Uterus (tissue), 4 donors: ENCODE data around the gene PAOX. TPM values are rescaled to one million over a fixed set of nuclear protein-coding genes. Genes with fewer than 3 reads are reported as not detected.
"Not testable (repeated sequence)": the region's sequence is repeated elsewhere in the genome, so short reads cannot be mapped to it uniquely, and the experiment has no call there.

ENCODE experiments used
- DNase-seq, 2 donors: peaks; one replicate each; pipeline ENCODE4 v3.0.0-alpha.2; 2019 to 2020
- H3K27ac ChIP-seq, 2 donors: fragments of 200-600 bp; sonication (generic); 1 replicate in 1 of 2; 2 replicates in 1 of 2; pipeline ENCODE4 v1.5.1; 2016 to 2018
- H3K27me3 ChIP-seq, 2 donors: fragments of 200-600 bp; sonication (generic); one replicate each; pipeline ENCODE4 v1.5.1; 2018 to 2019; ENCODE audit warnings: control low read depth in 1 of 2
- H3K36me3 ChIP-seq, 2 donors: fragments of 200-600 bp; sonication (generic); one replicate each; pipeline ENCODE4 v1.5.1; 2019; ENCODE audit warnings: control low read depth in 1 of 2
- H3K4me1 ChIP-seq, 2 donors: fragments of 200-600 bp; sonication (generic); one replicate each; pipeline ENCODE4 v1.5.1; 2018 to 2019; ENCODE audit warnings: control low read depth in 1 of 2
- H3K4me3 ChIP-seq, 2 donors: fragments of 200-600 bp; sonication (generic); 1 replicate in 1 of 2; 2 replicates in 1 of 2; pipeline ENCODE4 v1.5.1; 2018 to 2019; ENCODE audit warnings: mild to moderate bottlenecking in 1 of 2
- H3K9me3 ChIP-seq, 2 donors: fragments of 200-600 bp; sonication (generic); one replicate each; pipeline ENCODE4 v1.5.1; 2019; ENCODE audit warnings: control low read depth in 1 of 2
- POLR2A ChIP-seq, 2 donors: fragments of 450-650 bp; IDR thresholded peaks; one replicate each; pipeline ENCODE4 v1.6.1; 2016; ENCODE audit warnings: antibody characterized with exemption in 2 of 2, mild to moderate bottlenecking in 1 of 2, moderate library complexity in 1 of 2
- intact Hi-C: fragments of 100-400 bp; cut with DNase I; formaldehyde crosslinking; loops from one replicate; pipeline ENCODE4 v1.15.1; 2023; ENCODE audit warnings: low total_unique reads
- total RNA-seq, 4 donors: library from RNA; depleted of rRNA in 3 of 4; stranded (reverse); fragments of >200 nt in 3 of 4; gene quantifications; one replicate each; pipeline versions ENCODE4 v1.1.0 to v1.2.4, GENCODE V29; 2014 to 2023
- TF ChIP-seq, protein P1 (sequence below), 4 experiments: fragments of 200-600 bp in 2 of 4; fragments of 450-650 bp in 2 of 4; sonication (generic) in 2 of 4; IDR thresholded peaks; one replicate each; pipeline ENCODE4 v1.5.1; 2016 to 2019; ENCODE audit warnings: antibody characterized with exemption in 4 of 4, mild to moderate bottlenecking in 2 of 4, moderate library complexity in 1 of 4
- donor health status: DM: yes; HTN: yes; CAD: no.

PAOX gene
- total RNA-seq, 4 donors from 2014 or later, result 2.0 to 9.3 (median 6.7) TPM

DNA sequence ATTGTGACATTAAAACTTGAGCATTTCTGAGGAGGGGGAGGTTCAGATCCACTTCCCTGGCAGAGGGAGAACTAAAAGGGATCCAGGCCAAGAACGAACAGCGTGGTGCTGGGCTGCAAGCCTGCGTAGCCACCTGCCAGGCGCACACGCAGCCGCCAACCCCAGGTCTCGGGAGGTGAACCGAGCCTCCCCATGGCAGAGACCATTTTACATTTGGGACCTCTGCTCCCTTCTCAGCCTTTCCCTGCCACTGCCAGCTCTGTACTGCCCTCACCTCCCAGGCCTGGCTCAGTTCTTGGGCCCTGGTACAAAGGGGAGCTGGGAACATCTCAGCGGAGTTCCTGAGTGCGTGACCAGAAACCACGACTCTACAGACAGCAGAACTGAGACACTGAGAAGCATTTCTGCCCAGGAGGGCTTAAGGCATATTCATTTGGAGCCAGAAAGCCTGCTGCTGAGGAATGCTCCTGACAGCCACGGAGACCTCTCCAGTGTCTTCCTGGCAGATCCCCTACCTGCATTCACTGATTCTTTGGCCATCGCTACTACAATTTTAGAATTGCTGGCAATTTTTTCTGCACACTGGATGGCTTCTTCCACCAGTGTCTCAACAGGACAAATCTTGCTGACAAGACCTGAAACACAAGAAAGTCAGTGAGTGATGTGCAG lies 13.5 kb upstream of the PAOX start:
- Histone ChIP-seq H3K27ac (no peak overlapping the region), H3K36me3 (no peaks in the 10 kb centered on the region), H3K4me1 (no peaks in the 10 kb centered on the region), H3K9me3 (no peaks in the 10 kb centered on the region), H3K4me3 (no peak overlapping the region), H3K27me3 (no peaks in the 10 kb centered on the region)
- DNase-seq, result no peak
- TF ChIP-seq POLR2A (IDR thresholded peaks at IDR 0.05), result no peak
- TF ChIP-seq, protein P1, sequence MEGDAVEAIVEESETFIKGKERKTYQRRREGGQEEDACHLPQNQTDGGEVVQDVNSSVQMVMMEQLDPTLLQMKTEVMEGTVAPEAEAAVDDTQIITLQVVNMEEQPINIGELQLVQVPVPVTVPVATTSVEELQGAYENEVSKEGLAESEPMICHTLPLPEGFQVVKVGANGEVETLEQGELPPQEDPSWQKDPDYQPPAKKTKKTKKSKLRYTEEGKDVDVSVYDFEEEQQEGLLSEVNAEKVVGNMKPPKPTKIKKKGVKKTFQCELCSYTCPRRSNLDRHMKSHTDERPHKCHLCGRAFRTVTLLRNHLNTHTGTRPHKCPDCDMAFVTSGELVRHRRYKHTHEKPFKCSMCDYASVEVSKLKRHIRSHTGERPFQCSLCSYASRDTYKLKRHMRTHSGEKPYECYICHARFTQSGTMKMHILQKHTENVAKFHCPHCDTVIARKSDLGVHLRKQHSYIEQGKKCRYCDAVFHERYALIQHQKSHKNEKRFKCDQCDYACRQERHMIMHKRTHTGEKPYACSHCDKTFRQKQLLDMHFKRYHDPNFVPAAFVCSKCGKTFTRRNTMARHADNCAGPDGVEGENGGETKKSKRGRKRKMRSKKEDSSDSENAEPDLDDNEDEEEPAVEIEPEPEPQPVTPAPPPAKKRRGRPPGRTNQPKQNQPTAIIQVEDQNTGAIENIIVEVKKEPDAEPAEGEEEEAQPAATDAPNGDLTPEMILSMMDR (IDR thresholded peaks at IDR 0.05), result no peak
- intact Hi-C loops, result no loop called here

DNA sequence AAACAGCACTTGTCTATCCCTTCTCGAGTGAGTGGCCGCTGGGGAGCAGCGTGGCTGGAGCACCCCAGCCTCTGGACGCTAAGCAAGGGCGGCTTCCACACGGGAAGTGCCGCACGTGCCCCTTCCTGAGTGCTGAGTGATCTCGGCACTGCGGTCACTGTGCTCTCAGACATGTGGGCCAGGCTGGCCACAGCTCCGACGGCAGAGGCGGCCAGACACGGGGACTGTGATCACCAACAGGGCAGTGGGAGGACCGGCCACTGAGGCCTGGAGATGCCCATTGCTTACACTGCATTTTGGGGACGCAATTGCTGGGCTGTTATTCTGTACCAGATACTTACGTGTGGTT lies 13.0 kb upstream of the PAOX start:
- Histone ChIP-seq H3K4me3 (no peak overlapping the region), H3K4me1 (no peaks in the 10 kb centered on the region), H3K27ac (no peak overlapping the region), H3K9me3 (no peaks in the 10 kb centered on the region), H3K36me3 (no peaks in the 10 kb centered on the region), H3K27me3 (no peaks in the 10 kb centered on the region)
- intact Hi-C loops, result no loop called here
- no peak for DNase-seq
- TF ChIP-seq, protein P1 (IDR thresholded peaks at IDR 0.05), result no peak
- no peak for TF ChIP-seq POLR2A (IDR thresholded peaks at IDR 0.05)

DNA sequence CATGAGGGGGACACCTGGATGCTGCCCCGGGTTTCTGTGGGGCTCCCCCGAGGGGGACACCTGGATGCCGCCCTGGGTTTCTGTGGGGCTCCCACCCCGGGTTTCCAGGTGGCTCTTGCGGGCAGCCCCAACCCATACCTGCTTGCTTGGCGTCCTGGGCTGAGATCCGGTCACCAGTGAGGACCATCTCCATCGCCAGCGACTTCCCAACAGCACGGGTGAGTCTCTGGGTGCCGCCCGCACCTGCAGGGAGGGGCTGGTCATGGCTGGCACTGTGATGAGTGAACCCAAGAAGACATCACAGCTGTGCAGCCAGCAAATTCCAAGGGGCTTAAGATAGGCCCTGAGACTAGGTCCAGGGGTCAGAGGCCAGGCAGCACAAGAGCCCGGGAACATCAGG lies 12.3 kb upstream of the PAOX start:
- no peak for DNase-seq
- intact Hi-C loops, result no loop called here
- H3K9me3 ChIP-seq, result no peaks in the 10 kb centered on the region
- no peaks in the 10 kb centered on the region for H3K27me3 ChIP-seq
- H3K36me3 ChIP-seq, result no peaks in the 10 kb centered on the region
- TF ChIP-seq POLR2A (IDR thresholded peaks at IDR 0.05), result no peak
- TF ChIP-seq, protein P1 (IDR thresholded peaks at IDR 0.05), result no peak
- H3K4me1 ChIP-seq, result no peaks in the 10 kb centered on the region
- H3K4me3 ChIP-seq, result no peak overlapping the region
- no peak overlapping the region for H3K27ac ChIP-seq

DNA sequence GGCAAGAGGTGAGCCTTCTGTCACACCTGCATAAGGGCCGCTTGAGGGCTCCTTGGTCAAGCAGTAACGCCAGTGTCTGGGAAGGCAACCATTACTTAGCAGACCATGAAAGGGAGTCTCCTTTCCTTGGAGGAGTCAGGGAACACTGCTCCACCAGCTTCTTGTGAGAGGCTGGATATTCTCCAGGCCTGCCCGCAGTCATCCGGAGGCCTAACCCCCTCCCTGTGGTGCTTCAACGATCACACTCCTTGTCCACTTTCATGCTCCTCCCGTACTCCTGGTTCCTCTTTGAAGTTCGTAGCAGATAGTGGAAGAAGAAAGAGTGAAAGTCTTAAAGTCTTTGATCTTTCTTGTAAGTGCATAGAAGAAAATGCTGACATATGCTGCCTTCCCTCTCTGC lies 11.6 kb upstream of the PAOX start:
- intact Hi-C loops, H3K36me3 ChIP-seq: not testable (repeated sequence)

GRCh38 chr10:133368153-133368552 lies 10.9 kb upstream of the PAOX start:
- no peak for TF ChIP-seq POLR2A (IDR thresholded peaks at IDR 0.05)
- TF ChIP-seq, protein P1 (IDR thresholded peaks at IDR 0.05), result no peak
- DNase-seq, result no peak
- Histone ChIP-seq H3K27me3 (no peaks in the 10 kb centered on the region), H3K4me1 (no peaks in the 10 kb centered on the region), H3K27ac (no peak overlapping the region), H3K36me3 (no peaks in the 10 kb centered on the region), H3K9me3 (no peaks in the 10 kb centered on the region), H3K4me3 (no peak overlapping the region)
- intact Hi-C loops, result no loop called here

More for the DNA sequence above, 11.6 kb upstream of the PAOX start:
- not testable (repeated sequence) for DNase-seq, H3K4me1 ChIP-seq, H3K9me3 ChIP-seq, H3K4me3 ChIP-seq, H3K27ac ChIP-seq, H3K27me3 ChIP-seq
